Trophoblast cell (in vitro differentiated cells and primary cell): ENCODE results near the gene PLEK.
"Not testable (repeated sequence)": the region's sequence is repeated elsewhere in the genome, so short reads cannot be mapped to it uniquely, and the experiment has no call there.

ENCODE experiments used
- DNase-seq, 2 donors: peaks; one replicate each; pipeline ENCODE4 v3.0.0-alpha.2; 2016
- H2AFZ ChIP-seq: 2 replicates; pipeline ENCODE4 v1.6.1; 2013; ENCODE audit warnings: low read length, moderate library complexity, mild to moderate bottlenecking; ENCODE audit not compliant: insufficient read depth, poor library complexity
- H2AK5ac ChIP-seq: 2 replicates; pipeline ENCODE4 v1.6.1; 2013; ENCODE audit warnings: mild to moderate bottlenecking, low read length
- H2BK120ac ChIP-seq: 2 replicates; pipeline ENCODE4 v1.6.1; 2013; ENCODE audit warnings: low read length, mild to moderate bottlenecking, moderate library complexity; ENCODE audit not compliant: insufficient read depth, poor library complexity
- H2BK12ac ChIP-seq: 2 replicates; pipeline ENCODE4 v1.6.1; 2013; ENCODE audit warnings: mild to moderate bottlenecking, low read length, moderate library complexity
- H2BK5ac ChIP-seq: 2 replicates; pipeline ENCODE4 v1.6.1; 2013; ENCODE audit warnings: low read length, low read depth, moderate library complexity, mild to moderate bottlenecking; ENCODE audit not compliant: poor library complexity
- H3K14ac ChIP-seq: 2 replicates; pipeline ENCODE4 v1.6.1; 2013; ENCODE audit warnings: mild to moderate bottlenecking, low read length
- H3K18ac ChIP-seq: 2 replicates; pipeline ENCODE4 v1.6.1; 2013; ENCODE audit warnings: mild to moderate bottlenecking, low read length
- H3K23ac ChIP-seq: 2 replicates; pipeline ENCODE4 v1.6.1; 2013; ENCODE audit warnings: low read length
- H3K27ac ChIP-seq: 2 replicates; pipeline ENCODE4 v1.5.1; 2013; ENCODE audit warnings: low read depth, mild to moderate bottlenecking, inconsistent platforms, low read length, moderate library complexity
- H3K27me3 ChIP-seq: 2 replicates; pipeline ENCODE4 v1.6.1; 2013; ENCODE audit warnings: inconsistent platforms, mild to moderate bottlenecking, low read length, moderate library complexity; ENCODE audit not compliant: insufficient read depth
- H3K36me3 ChIP-seq, 2 experiments: 1 replicate in 1 of 2; 2 replicates in 1 of 2; pipeline ENCODE4 v1.6.1; 2013; ENCODE audit warnings: low read length in 2 of 2, mild to moderate bottlenecking in 2 of 2, moderate library complexity in 1 of 2; ENCODE audit not compliant: insufficient read depth in 2 of 2, control insufficient read depth in 1 of 2
- H3K4ac ChIP-seq: 2 replicates; pipeline ENCODE4 v1.6.1; 2013; ENCODE audit warnings: low read depth, mild to moderate bottlenecking, low read length, moderate library complexity
- H3K4me1 ChIP-seq, 2 experiments: 1 replicate in 1 of 2; 2 replicates in 1 of 2; pipeline ENCODE4 v1.6.1; 2013; ENCODE audit warnings: low read length in 2 of 2, mild to moderate bottlenecking in 2 of 2, moderate library complexity in 1 of 2; ENCODE audit not compliant: insufficient read depth in 2 of 2, control insufficient read depth in 1 of 2
- H3K4me2 ChIP-seq: 2 replicates; pipeline ENCODE4 v1.6.1; 2013; ENCODE audit warnings: inconsistent platforms, mild to moderate bottlenecking, low read length, moderate library complexity
- H3K4me3 ChIP-seq: 2 replicates; pipeline ENCODE4 v1.5.1; 2013; ENCODE audit warnings: mild to moderate bottlenecking, low read depth, low read length, inconsistent platforms
- H3K79me1 ChIP-seq: one replicate; pipeline ENCODE4 v1.6.1; 2013; ENCODE audit warnings: low read length
- H3K79me2 ChIP-seq: 2 replicates; pipeline ENCODE4 v1.6.1; 2013; ENCODE audit warnings: low read length, mild to moderate bottlenecking; ENCODE audit not compliant: control insufficient read depth, insufficient read depth, poor library complexity
- H3K9ac ChIP-seq: 2 replicates; pipeline ENCODE4 v1.6.1; 2013; ENCODE audit warnings: mild to moderate bottlenecking, low read length
- H3K9me3 ChIP-seq: 2 replicates; pipeline ENCODE4 v1.6.1; 2013; ENCODE audit warnings: low read depth, mild to moderate bottlenecking, control low read depth, inconsistent platforms, low read length; ENCODE audit not compliant: insufficient read depth
- H4K12ac ChIP-seq: 2 replicates; pipeline ENCODE4 v1.6.1; 2013; ENCODE audit warnings: low read depth, mild to moderate bottlenecking, low read length, moderate library complexity
- H4K8ac ChIP-seq: 2 replicates; pipeline ENCODE4 v1.6.1; 2013; ENCODE audit warnings: low read depth, mild to moderate bottlenecking, low read length, moderate library complexity
- H4K91ac ChIP-seq: one replicate; pipeline ENCODE4 v1.6.1; 2013; ENCODE audit warnings: low read depth, mild to moderate bottlenecking, low read length, moderate library complexity
- WGBS: extraction: QIAGEN DNeasy Blood & Tissue Kit; methylation state at CpG from one replicate; pipeline ENCODE4 v1.1.7; 2013; ENCODE audit warnings: missing lambda C conversion rate; ENCODE audit not compliant: insufficient read length, insufficient coverage; ENCODE audit errors: extremely low coverage; 5-methylcytosine and 5-hydroxymethylcytosine counted together

Gene PLEK

GRCh38 chr2:68397704-68398263 is 32.7 kb downstream of the PLEK start:
- H3K9ac ChIP-seq, H3K4me2 ChIP-seq, H3K79me1 ChIP-seq, DNase-seq, H2BK12ac ChIP-seq, H2BK5ac ChIP-seq, H4K8ac ChIP-seq, H3K4ac ChIP-seq, H3K4me1 ChIP-seq, H2BK120ac ChIP-seq, H2AK5ac ChIP-seq, H3K27me3 ChIP-seq, H3K18ac ChIP-seq, H3K14ac ChIP-seq, H2AFZ ChIP-seq, H4K12ac ChIP-seq, H3K36me3 ChIP-seq, H3K9me3 ChIP-seq, H3K79me2 ChIP-seq, H3K27ac ChIP-seq, H3K4me3 ChIP-seq, H3K23ac ChIP-seq, H4K91ac ChIP-seq: not testable (repeated sequence)
- WGBS, result no CpG with 5 or more reads among the region's 3 CpGs

DNA sequence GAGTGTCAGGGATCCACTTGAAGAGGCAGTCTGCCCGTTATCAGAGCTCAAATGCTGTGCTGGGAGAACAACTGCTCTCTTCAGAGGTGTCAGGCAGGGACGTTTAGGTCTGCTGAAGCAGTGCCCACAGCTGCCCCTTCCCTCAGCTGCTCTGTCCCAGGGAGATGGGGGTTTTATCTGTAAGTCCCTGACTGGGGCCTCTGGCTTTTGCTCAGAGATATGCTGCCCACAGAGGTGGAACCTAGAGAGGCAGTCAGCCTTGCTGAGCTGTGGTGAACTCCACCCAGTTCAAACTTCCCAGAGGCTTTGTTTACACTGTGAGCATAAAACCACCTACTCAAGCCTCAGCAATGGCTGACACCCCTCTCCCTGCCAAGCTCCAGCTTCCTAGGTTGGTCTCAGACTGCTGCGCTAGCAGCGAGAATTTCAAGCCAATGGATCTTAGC is 38.1 kb downstream of the PLEK start:
- Histone ChIP-seq H3K9me3 (no peaks in the 10 kb centered on the region), H3K4me2 (no peak overlapping the region), H3K27me3 (no peaks in the 10 kb centered on the region), H2AFZ (no peak overlapping the region), H2BK12ac (no peak overlapping the region), H3K9ac (no peak overlapping the region), H3K23ac (no peak overlapping the region), H3K18ac (no peak overlapping the region), H4K8ac (no peak overlapping the region), H3K4me3 (no peak overlapping the region), H3K14ac (no peak overlapping the region), H3K36me3 (no peaks in the 10 kb centered on the region), H2BK120ac (no peak overlapping the region), H3K4ac (no peak overlapping the region), H3K27ac (no peak overlapping the region), H3K79me2 (no peaks in the 10 kb centered on the region), H4K12ac (no peak overlapping the region), H3K4me1 (no peaks in the 10 kb centered on the region), H2BK5ac (no peak overlapping the region), H3K79me1 (no peaks in the 10 kb centered on the region), H4K91ac (no peak overlapping the region), H2AK5ac (no peak overlapping the region)
- no CpG with 5 or more reads among the region's 4 CpGs for WGBS
- DNase-seq, result no peak

- Histone ChIP-seq H4K12ac (no peak overlapping the region), H3K36me3 (no peaks in the 10 kb centered on the region), H3K23ac (no peak overlapping the region), H2BK12ac (no peak overlapping the region), H2BK120ac (no peak overlapping the region), H4K91ac (no peak overlapping the region), H3K27ac (no peak overlapping the region), H3K27me3 (no peaks in the 10 kb centered on the region), H3K18ac (no peak overlapping the region), H4K8ac (no peak overlapping the region), H2AFZ (no peak overlapping the region), H2BK5ac (no peak overlapping the region), H3K4me3 (no peak overlapping the region), H3K9me3 (no peaks in the 10 kb centered on the region), H3K4me1 (no peaks in the 10 kb centered on the region), H3K79me1 (no peaks in the 10 kb centered on the region), H3K14ac (no peak overlapping the region), H3K4ac (no peak overlapping the region), H3K79me2 (no peaks in the 10 kb centered on the region), H2AK5ac (no peak overlapping the region), H3K9ac (no peak overlapping the region), H3K4me2 (no peak overlapping the region)
- no peak for DNase-seq
- WGBS, result no CpG with 5 or more reads among the region's 2 CpGs
These were observed 39.1 kb downstream of the PLEK start for GRCh38 chr2:68404164-68404563.

DNA sequence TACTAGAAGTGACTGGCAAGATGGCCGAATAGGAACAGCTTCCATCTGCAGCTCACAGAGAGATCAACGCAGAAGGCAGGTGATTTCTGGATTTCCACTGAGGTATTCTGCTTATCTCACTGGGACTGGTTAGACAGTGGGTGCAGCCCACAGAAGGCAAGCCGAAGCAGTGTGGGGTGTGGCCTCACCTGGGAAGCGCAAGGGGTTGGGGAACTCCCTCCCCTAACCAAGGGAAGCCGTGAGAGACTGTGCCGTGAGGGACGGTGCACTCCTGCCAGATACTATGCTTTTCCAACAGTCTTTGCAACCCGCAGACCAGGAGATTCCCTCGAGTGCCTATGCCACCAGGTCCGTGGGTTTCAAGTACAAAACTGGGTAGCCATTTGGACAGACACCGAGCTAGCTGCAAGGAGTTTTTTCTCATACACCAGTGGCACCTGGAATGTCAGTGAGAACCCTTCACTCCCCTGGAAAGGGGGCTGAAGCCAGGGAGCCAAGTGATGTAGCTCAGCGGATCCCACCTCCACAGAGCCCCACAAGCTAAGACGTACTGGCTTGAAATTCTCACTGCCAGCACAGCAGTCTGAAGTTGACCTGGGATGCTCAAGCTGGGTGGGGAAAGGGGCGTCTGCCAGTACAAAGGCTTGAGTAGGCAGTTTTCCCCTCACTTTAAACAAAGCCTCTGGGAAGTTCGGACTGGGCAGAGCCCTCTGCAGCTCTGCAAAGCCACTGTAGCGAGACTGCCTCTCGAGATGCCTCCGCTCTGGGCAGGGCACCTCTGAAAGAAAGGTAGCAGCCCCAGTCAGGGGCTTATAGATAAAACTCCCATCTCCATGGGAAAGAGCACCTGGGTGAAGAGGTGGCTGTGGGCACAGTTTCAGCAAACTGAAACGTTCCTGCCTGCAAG is 40.1 kb downstream of the PLEK start:
- no peak overlapping the region for H3K9ac ChIP-seq
- DNase-seq, result no peak
- H4K12ac ChIP-seq, result no peak overlapping the region
- H3K27me3 ChIP-seq, result no peaks in the 10 kb centered on the region
- no peak overlapping the region for H2BK12ac ChIP-seq
- no peak overlapping the region for H3K23ac ChIP-seq
- H3K4me1 ChIP-seq, result no peaks in the 10 kb centered on the region
- H2AK5ac ChIP-seq, result no peak overlapping the region
- H3K27ac ChIP-seq, result no peak overlapping the region
- no peaks in the 10 kb centered on the region for H3K79me2 ChIP-seq
- H3K4me3 ChIP-seq, result no peak overlapping the region
- WGBS, result no CpG with 5 or more reads among the region's 19 CpGs
- no peak overlapping the region for H3K14ac ChIP-seq
- H3K36me3 ChIP-seq, result no peaks in the 10 kb centered on the region
- H3K9me3 ChIP-seq, result no peaks in the 10 kb centered on the region
- no peak overlapping the region for H2BK5ac ChIP-seq
- no peak overlapping the region for H3K4me2 ChIP-seq
- H2AFZ ChIP-seq, result no peak overlapping the region
- no peak overlapping the region for H3K4ac ChIP-seq
- no peak overlapping the region for H2BK120ac ChIP-seq
- H4K91ac ChIP-seq, result no peak overlapping the region
- no peaks in the 10 kb centered on the region for H3K79me1 ChIP-seq
- no peak overlapping the region for H3K18ac ChIP-seq
- no peak overlapping the region for H4K8ac ChIP-seq
